K562 (cell line): Measurements from ENCODE around the gene DDX50. TPM values are rescaled to one million over a fixed set of nuclear protein-coding genes. Genes with fewer than 3 reads are reported as not detected.
A peak's percentile ranks its signal among the peaks of the same experiment; 100 is the strongest.

Experiments used
- ARNT ChIP-seq, 2 experiments: fragments of 450-650 bp; IDR thresholded peaks; 2 replicates each; pipeline ENCODE4 v1.6.1; 2016; ENCODE audit warnings: mild to moderate bottlenecking in 1 of 2
- BDP1 ChIP-seq: IDR thresholded peaks from 3 replicates; pipeline ENCODE4 v1.6.1; 2011; ENCODE audit not compliant: insufficient read length, insufficient read depth
- CBFA2T2 ChIP-seq: fragments of 450-650 bp; conservative IDR thresholded peaks from 2 replicates; pipeline ENCODE4 v1.6.1; 2017; ENCODE audit warnings: mild to moderate bottlenecking
- CBFB ChIP-seq: sonication (generic); formaldehyde crosslinking; IDR thresholded peaks from 2 replicates; pipeline ENCODE4 v1.4.0; 2020; ENCODE audit warnings: mild to moderate bottlenecking, missing genetic modification reagents
- CBX8 ChIP-seq: fragments of 200-600 bp; sonication (generic); IDR thresholded peaks from 2 replicates; pipeline ENCODE4 v1.6.1; 2012; ENCODE audit warnings: borderline replicate concordance, mixed run types, low read depth, mild to moderate bottlenecking, moderate library complexity, mixed read lengths, low read length, control low read depth, inconsistent platforms; ENCODE audit not compliant: poor library complexity, severe bottlenecking; ENCODE audit errors: extremely low read depth
- EP400 ChIP-seq: fragments of 450-650 bp; IDR thresholded peaks from 2 replicates; pipeline ENCODE4 v1.6.1; 2017; ENCODE audit warnings: antibody characterized with exemption, mild to moderate bottlenecking, moderate library complexity
- PPARD ChIP-seq: fragments of 250-450 bp; sonication (Bioruptor Pico); IDR thresholded peaks from 2 replicates; pipeline ENCODE4 v1.8.0; 2022; ENCODE audit warnings: inconsistent platforms, mild to moderate bottlenecking, moderate library complexity
- PRDM10 ChIP-seq: fragments of 450-650 bp; IDR thresholded peaks from 2 replicates; pipeline ENCODE4 v1.6.1; 2018; ENCODE audit not compliant: partially characterized antibody
- RBBP5 ChIP-seq: fragments of 200-600 bp; sonication (generic); IDR thresholded peaks from 2 replicates; pipeline ENCODE4 v1.6.1; 2012; ENCODE audit warnings: borderline replicate concordance, mild to moderate bottlenecking, low read length, control low read depth, inconsistent platforms; ENCODE audit not compliant: insufficient read depth, poor library complexity, severe bottlenecking
- RBM22 ChIP-seq: fragments of 200-400 bp; formaldehyde crosslinking; IDR thresholded peaks from 2 replicates; pipeline ENCODE4 v1.6.1; 2018; ENCODE audit warnings: low read length, low read depth; ENCODE audit not compliant: poor library complexity, severe bottlenecking
- RBM34 ChIP-seq: fragments of 200-400 bp; formaldehyde crosslinking; IDR thresholded peaks from 2 replicates; pipeline ENCODE4 v1.6.1; 2018; ENCODE audit warnings: low read length, borderline replicate concordance; ENCODE audit not compliant: insufficient read depth
- RNF2 ChIP-seq: sonication (generic); IDR thresholded peaks from 2 replicates; pipeline ENCODE4 v1.6.1; 2016
- TCF7L2 ChIP-seq: fragments of 150-350 bp; IDR thresholded peaks from 2 replicates; pipeline ENCODE4 v1.6.1; 2016; ENCODE audit warnings: low read depth, mild to moderate bottlenecking, low read length, moderate library complexity
- ZBTB5 ChIP-seq: fragments of 450-650 bp; IDR thresholded peaks from 2 replicates; pipeline ENCODE4 v1.6.1; 2017; ENCODE audit warnings: antibody characterized with exemption
- ZNF124 ChIP-seq: sonication (generic); formaldehyde crosslinking; IDR thresholded peaks from 2 replicates; pipeline ENCODE4 v1.8.1; 2022; ENCODE audit warnings: missing genetic modification reagents
- ZNF217 ChIP-seq: sonication (generic); formaldehyde crosslinking; IDR thresholded peaks from 2 replicates; pipeline ENCODE4 v1.8.0; 2022; ENCODE audit warnings: mild to moderate bottlenecking, missing genetic modification reagents
- ZNF282 ChIP-seq: sonication (generic); formaldehyde crosslinking; IDR thresholded peaks from 2 replicates; pipeline ENCODE4 v1.8.1; 2023; ENCODE audit warnings: missing genetic modification reagents
- polyA plus RNA-seq, 8 experiments: library from polyadenylated mRNA; depleted of rRNA in 4 of 8; stranded (reverse) in 5 of 8; unstranded in 3 of 8; fragments of >200 nt; fragmentation: Nextera tagmentation in 2 of 8; fragmentation: Illumina TruSeq in 1 of 8; extraction: Ambion mirVana in 2 of 8; extraction: Trizol in 1 of 8; gene quantifications; 2 replicates each; pipeline versions ENCODE4 v1.2.1 to v1.2.3, GENCODE V29; 2011 to 2014; ENCODE audit warnings: inconsistent platforms in 1 of 8, missing spikeins in 1 of 8
- total RNA-seq, 7 experiments: library from RNA; depleted of rRNA in 6 of 7; stranded (reverse); fragments of >200 nt in 6 of 7; fragmentation: Illumina TruSeq in 2 of 7; extraction: Trizol in 2 of 7; gene quantifications; 2 replicates each; pipeline versions ENCODE4 v1.2.1 to v1.2.3, GENCODE V29; 2011 to 2021; ENCODE audit warnings: low replicate concordance in 1 of 7
- TF ChIP-seq, protein P1 (sequence below), 2 experiments: fragments of 200-800 bp in 1 of 2; sonication (Bioruptor generic) in 1 of 2; sonication (generic) in 1 of 2; formaldehyde crosslinking in 1 of 2; IDR thresholded peaks in 1 of 2; conservative IDR thresholded peaks in 1 of 2; 2 replicates each; pipeline versions ENCODE4 v1.5.0 to v1.6.1; 2016 to 2020; ENCODE audit warnings: missing compliant biosample characterization in 1 of 2, missing genetic modification characterization in 1 of 2, missing genetic modification reagents in 1 of 2

The DDX50 gene
- total and polyA plus RNA-seq, 9 of the 15 experiments (the other 6 are each of a cell fraction or from before 2014, with no cell fraction given), result 36.7 to 86.8 (median 57.4) TPM

GRCh38 chr10:68901105-68901927, at the start of gene DDX50 (continued):
- TF ChIP-seq, protein P1, sequence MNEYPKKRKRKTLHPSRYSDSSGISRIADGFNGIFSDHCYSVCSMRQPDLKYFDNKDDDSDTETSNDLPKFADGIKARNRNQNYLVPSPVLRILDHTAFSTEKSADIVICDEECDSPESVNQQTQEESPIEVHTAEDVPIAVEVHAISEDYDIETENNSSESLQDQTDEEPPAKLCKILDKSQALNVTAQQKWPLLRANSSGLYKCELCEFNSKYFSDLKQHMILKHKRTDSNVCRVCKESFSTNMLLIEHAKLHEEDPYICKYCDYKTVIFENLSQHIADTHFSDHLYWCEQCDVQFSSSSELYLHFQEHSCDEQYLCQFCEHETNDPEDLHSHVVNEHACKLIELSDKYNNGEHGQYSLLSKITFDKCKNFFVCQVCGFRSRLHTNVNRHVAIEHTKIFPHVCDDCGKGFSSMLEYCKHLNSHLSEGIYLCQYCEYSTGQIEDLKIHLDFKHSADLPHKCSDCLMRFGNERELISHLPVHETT (CRISPR knock-in tag; conservative IDR thresholded peaks at IDR 0.05 in 1 of 2, IDR thresholded peaks at IDR 0.05 in 1 of 2), result no peak
- no peak for TF ChIP-seq RBM34
- no peak for TF ChIP-seq ZNF282 (CRISPR knock-in tag)
- peak; percentile 98 for TF ChIP-seq EP400
- TF ChIP-seq ZNF217 (CRISPR knock-in tag), result no peak
- TF ChIP-seq RBM22, result peak; percentile 30
- no peak for TF ChIP-seq TCF7L2
- TF ChIP-seq ARNT (IDR thresholded peaks at IDR 0.05), result no peak
- TF ChIP-seq CBFA2T2, result no peak
- peak; percentile 80; the same call in 1 of the 2 replicates for TF ChIP-seq CBFB (CRISPR knock-in tag)
- TF ChIP-seq CBX8, result no peak
- TF ChIP-seq ZNF124 (CRISPR knock-in tag), result no peak
- no peak for TF ChIP-seq PPARD (CRISPR knock-in tag)
- TF ChIP-seq RNF2, result no peak
- TF ChIP-seq ZBTB5, result no peak
- TF ChIP-seq BDP1, result no peak
- TF ChIP-seq RBBP5, result peak; percentile 96
- peak; percentile 60 for TF ChIP-seq PRDM10
